AG09309 (cell line): Measurements from ENCODE around the gene KCNH3.
"Not testable (repeated sequence)": the region's sequence is repeated elsewhere in the genome, so short reads cannot be mapped to it uniquely, and the experiment has no call there.

ENCODE experiments used
- DNase-seq: peaks from one replicate; pipeline ENCODE4 v3.0.0-alpha.2; 2010; ENCODE audit warnings: low read depth
- H3K4me3 ChIP-seq: 2 replicates; pipeline ENCODE4 v1.5.1; 2011; ENCODE audit warnings: mild to moderate bottlenecking, low read depth, low read length, moderate library complexity; ENCODE audit not compliant: control insufficient read depth
- CTCF ChIP-seq: IDR thresholded peaks from 2 replicates; pipeline ENCODE4 v1.5.1; 2011; ENCODE audit warnings: mild to moderate bottlenecking, low read depth, low read length, inconsistent platforms; ENCODE audit not compliant: insufficient read depth, control insufficient read depth; ENCODE audit errors: missing control alignments

KCNH3 gene

GRCh38 chr12:49599961-49600360 lies 61.1 kb downstream of the KCNH3 start:
- no peak for TF ChIP-seq CTCF
- no peak overlapping the region for H3K4me3 ChIP-seq
- DNase-seq, result no peak

GRCh38 chr12:49603721-49604120 lies 64.9 kb downstream of the KCNH3 start:
- no peak overlapping the region for H3K4me3 ChIP-seq
- DNase-seq, result no peak
- no peak for TF ChIP-seq CTCF

GRCh38 chr12:49604856-49605255 lies 66.0 kb downstream of the KCNH3 start:
- TF ChIP-seq CTCF, result no peak
- H3K4me3 ChIP-seq, result no peak overlapping the region
- no peak for DNase-seq

- not testable (repeated sequence) for DNase-seq, H3K4me3 ChIP-seq
Measured at GRCh38 chr12:49605539-49605938, 66.7 kb downstream of the KCNH3 start, which contains the start of gene FAM186B. FAM186B (minus strand) TSS chr12:49605639; CDS start chr12:49605477, 162 bp downstream.
